Activated CD8-positive, alpha-beta T cell treated with anti-CD3 and anti-CD28 coated beads for 36 hours (primary cell): ENCODE data around the gene MBNL1. TPM values are rescaled to one million over a fixed set of nuclear protein-coding genes. Genes with fewer than 3 reads are reported as not detected.

ENCODE experiments used
- ATAC-seq: fragments of 200-7000 bp; cut with Tn5 transposase; one replicate; pipeline ENCODE4 v1.10.0; 2021; ENCODE audit warnings: mild to moderate bottlenecking, moderate library complexity
- CTCF ChIA-PET: fragments of 350-600 bp; sonication (Branson Sonifier 250); formaldehyde crosslinking; loops from one replicate; lab custom pipeline; 2021; ENCODE audit warnings: antibody characterized with exemption; lab: Charles Lee
- POLR2A ChIA-PET: fragments of 350-600 bp; sonication (Branson Sonifier 250); formaldehyde crosslinking; loops from one replicate; lab custom pipeline; 2021; ENCODE audit warnings: antibody characterized with exemption; lab: Charles Lee
- DNase-seq: peaks from one replicate; pipeline ENCODE4 v3.0.0-alpha.2; 2020
- H3K27ac Mint-ChIP-seq: one replicate; pipeline ENCODE4 v1.8.0; 2021; ENCODE audit warnings: mild to moderate bottlenecking, mixed read lengths
- H3K27me3 Mint-ChIP-seq: one replicate; pipeline ENCODE4 v1.8.0; 2021; ENCODE audit warnings: mixed read lengths
- H3K36me3 Mint-ChIP-seq: one replicate; pipeline ENCODE4 v1.8.0; 2021; ENCODE audit warnings: low read depth, mixed read lengths
- H3K4me1 Mint-ChIP-seq: one replicate; pipeline ENCODE4 v1.8.0; 2021; ENCODE audit warnings: low read depth, mixed read lengths
- H3K4me3 Mint-ChIP-seq: one replicate; pipeline ENCODE4 v1.8.0; 2021; ENCODE audit warnings: mild to moderate bottlenecking, moderate library complexity, mixed read lengths
- H3K9me3 Mint-ChIP-seq: one replicate; pipeline ENCODE4 v1.8.0; 2021; ENCODE audit warnings: mixed read lengths
- CTCF ChIP-seq: fragments of 200-600 bp; IDR thresholded peaks from one replicate; pipeline ENCODE4 v1.8.0; 2022; ENCODE audit warnings: antibody characterized with exemption, mild to moderate bottlenecking
- intact Hi-C: fragments of 100-400 bp; cut with micrococcal nuclease; formaldehyde crosslinking; loops from one replicate; pipeline ENCODE4 v1.10.0; 2022
- total RNA-seq, 2 experiments: library from RNA; stranded (reverse); gene quantifications; one replicate each; pipeline ENCODE4 v1.2.3, GENCODE V29; 2021

The MBNL1 gene
- total RNA-seq, 2 experiments from 2014 or later: 341 to 360 TPM

GRCh38 chr3:152377184-152377570 lies 108.4 kb downstream of the MBNL1 start:
- DNase-seq (no peak), ATAC-seq (no peak)
- Mint-ChIP-seq H3K4me1 (peaks cover 74% of the 10 kb centered on the region), H3K9me3 (peaks cover 6% of the 10 kb centered on the region), H3K27ac (peak overlapping the region; percentile 87), H3K36me3 (peaks cover 52% of the 10 kb centered on the region), H3K4me3 (no peak overlapping the region), H3K27me3 (no peaks in the 10 kb centered on the region)
- ChIA-PET CTCF (interaction anchor here (1.6 kb wide), 1 partner anchor 14 kb away, joined by 3 read pairs; no protein-coding TSS in a partner anchor), POLR2A (no interaction called here)
- intact Hi-C loops: no loop called here
- TF ChIP-seq CTCF: no peak

- DNase-seq (no peak), ATAC-seq (no peak)
- peaks cover 45% of the 10 kb centered on the region for H3K36me3 Mint-ChIP-seq
- peaks cover 76% of the 10 kb centered on the region for H3K4me1 Mint-ChIP-seq
- CTCF ChIA-PET: no interaction called here
- POLR2A ChIA-PET: no interaction called here
- TF ChIP-seq CTCF: no peak
- intact Hi-C loops: no loop called here
- peaks cover 3% of the 10 kb centered on the region for H3K9me3 Mint-ChIP-seq
- peak overlapping the region; percentile 75 for H3K27ac Mint-ChIP-seq
- no peaks in the 10 kb centered on the region for H3K27me3 Mint-ChIP-seq
- H3K4me3 Mint-ChIP-seq: no peak overlapping the region
These were observed 110.8 kb downstream of the MBNL1 start for GRCh38 chr3:152379415-152380042.

- no peak for TF ChIP-seq CTCF
- Mint-ChIP-seq H3K4me1 (peaks cover 74% of the 10 kb centered on the region), H3K27me3 (no peaks in the 10 kb centered on the region), H3K36me3 (peaks cover 41% of the 10 kb centered on the region), H3K27ac (peak overlapping the region; percentile 75), H3K4me3 (no peak overlapping the region), H3K9me3 (peaks cover 3% of the 10 kb centered on the region)
- intact Hi-C loops: no loop called here
- CTCF ChIA-PET: interaction anchor here (0.7 kb wide), 1 partner anchor 24 kb away, joined by 3 read pairs; no protein-coding TSS in a partner anchor
- ATAC-seq: no peak
- POLR2A ChIA-PET: interaction anchor here (0.6 kb wide), 1 partner anchor 154 kb away, joined by 5 read pairs; no protein-coding TSS in a partner anchor
- no peak for DNase-seq
These were observed 111.3 kb downstream of the MBNL1 start for GRCh38 chr3:152380043-152380442.

GRCh38 chr3:152381881-152382295 lies 113.2 kb downstream of the MBNL1 start:
- Mint-ChIP-seq H3K27me3 (no peaks in the 10 kb centered on the region), H3K36me3 (peaks cover 30% of the 10 kb centered on the region), H3K4me3 (peak overlapping the region; percentile 64), H3K27ac (peak overlapping the region; percentile 74), H3K4me1 (peaks cover 71% of the 10 kb centered on the region), H3K9me3 (peaks cover under 1% of the 10 kb centered on the region)
- POLR2A ChIA-PET: no interaction called here
- intact Hi-C loops: no loop called here
- ATAC-seq: no peak
- CTCF ChIA-PET: interaction anchor here (1.1 to 2.2 kb wide), 4 partner anchors 9 to 198 kb away, joined by 3 to 8 read pairs (median 5); no protein-coding TSS in a partner anchor
- DNase-seq: no peak
- TF ChIP-seq CTCF: no peak
